IMR-90 (cell line): Measurements from ENCODE around the gene MAN2A2. TPM values are rescaled to one million over a fixed set of nuclear protein-coding genes. Genes with fewer than 3 reads are reported as not detected.

ENCODE experiments used
- ATAC-seq: fragments of 200-7000 bp; cut with Tn5 transposase; 2 replicates; pipeline ENCODE4 v1.9.1; 2020; ENCODE audit warnings: low read depth, mild to moderate bottlenecking, moderate library complexity
- BruUV-seq: library from RNA; stranded (reverse); fragments of 400-500 nt; replicated peaks from 2 replicates; lab custom pipeline; 2021; lab: Mats Ljungman, UMichigan
- CTCF ChIA-PET: fragments of 300-600 bp; formaldehyde crosslinking; extraction: SDS; loops from one replicate; lab custom pipeline; 2021; ENCODE audit warnings: antibody characterized with exemption; lab: Yijun Ruan, JAX
- POLR2A ChIA-PET: fragments of 300-600 bp; sonication (Branson Sonifier 250); formaldehyde crosslinking; loops from one replicate; lab custom pipeline; 2022; ENCODE audit warnings: antibody characterized with exemption; ENCODE audit not compliant: unreplicated experiment; lab: Charles Lee
- DNase-seq: peaks from one replicate; pipeline ENCODE4 v3.0.0; 2013
- H2AFZ ChIP-seq: replicated peaks from 2 replicates; pipeline ENCODE3; 2013; ENCODE audit warnings: low read length, mild to moderate bottlenecking; ENCODE audit not compliant: poor library complexity
- H2AK5ac ChIP-seq: 2 replicates; pipeline ENCODE4 v1.6.1; 2013; ENCODE audit warnings: low read depth, low read length, inconsistent platforms
- H2AK9ac ChIP-seq: replicated peaks from 2 replicates; pipeline ENCODE3; 2013; ENCODE audit warnings: mild to moderate bottlenecking, low read depth, low read length, moderate library complexity; ENCODE audit not compliant: poor library complexity
- H2BK120ac ChIP-seq: 2 replicates; pipeline ENCODE4 v1.6.1; 2013; ENCODE audit warnings: low read depth, low read length, inconsistent platforms
- H2BK15ac ChIP-seq: 3 replicates; pipeline ENCODE4 v1.6.1; 2013; ENCODE audit warnings: low read depth, low read length, inconsistent platforms
- H2BK20ac ChIP-seq: 2 replicates; pipeline ENCODE4 v1.6.1; 2013; ENCODE audit warnings: low read depth, mild to moderate bottlenecking, inconsistent platforms, low read length, moderate library complexity
- H2BK5ac ChIP-seq: 2 replicates; pipeline ENCODE4 v1.6.1; 2013; ENCODE audit warnings: mild to moderate bottlenecking, low read depth, low read length, inconsistent platforms; ENCODE audit not compliant: poor library complexity, severe bottlenecking
- H3K14ac ChIP-seq: replicated peaks from 2 replicates; pipeline ENCODE4 v1.6.1; 2013; ENCODE audit warnings: low read depth, low read length, inconsistent platforms
- H3K18ac ChIP-seq: 2 replicates; pipeline ENCODE4 v1.6.1; 2013; ENCODE audit warnings: low read depth, low read length, control low read depth
- H3K23ac ChIP-seq: 2 replicates; pipeline ENCODE4 v1.6.1; 2013; ENCODE audit warnings: low read depth, low read length, inconsistent platforms
- H3K27ac ChIP-seq: 2 replicates; pipeline ENCODE4 v1.5.1; 2013; ENCODE audit warnings: mild to moderate bottlenecking, control low read depth, low read length; ENCODE audit not compliant: insufficient read depth
- H3K27me3 ChIP-seq: 2 replicates; pipeline ENCODE4 v1.6.1; 2013; ENCODE audit warnings: low read length; ENCODE audit not compliant: control insufficient read depth, insufficient read depth
- H3K36me3 ChIP-seq: 2 replicates; pipeline ENCODE4 v1.6.1; 2013; ENCODE audit warnings: low read length, mixed read lengths; ENCODE audit not compliant: control insufficient read depth, insufficient read depth
- H3K4ac ChIP-seq: 2 replicates; pipeline ENCODE4 v1.6.1; 2013; ENCODE audit warnings: low read depth, low read length, inconsistent platforms
- H3K4me1 ChIP-seq: 2 replicates; pipeline ENCODE4 v1.6.1; 2013; ENCODE audit warnings: low read length, mixed read lengths; ENCODE audit not compliant: control insufficient read depth, insufficient read depth
- H3K4me2 ChIP-seq: 2 replicates; pipeline ENCODE4 v1.6.1; 2013; ENCODE audit warnings: low read depth, mild to moderate bottlenecking, control low read depth, low read length, moderate library complexity
- H3K4me3 ChIP-seq: 2 replicates; pipeline ENCODE4 v1.5.1; 2013; ENCODE audit warnings: low read depth, mild to moderate bottlenecking, control low read depth, low read length, moderate library complexity; ENCODE audit not compliant: insufficient read depth
- H3K56ac ChIP-seq: 2 replicates; pipeline ENCODE4 v1.6.1; 2013; ENCODE audit warnings: low read length, inconsistent platforms; ENCODE audit not compliant: insufficient read depth; ENCODE audit errors: extremely low read depth
- H3K79me1 ChIP-seq, 2 experiments: 2 replicates each; pipeline ENCODE4 v1.6.1; 2013; ENCODE audit warnings: low read length in 2 of 2, inconsistent platforms in 1 of 2, low read depth in 1 of 2
- H3K9ac ChIP-seq: 2 replicates; pipeline ENCODE4 v1.6.1; 2013; ENCODE audit warnings: low read depth, low read length, control low read depth
- H3K9me1 ChIP-seq: 2 replicates; pipeline ENCODE4 v1.6.1; 2013; ENCODE audit warnings: low read length, inconsistent platforms; ENCODE audit not compliant: insufficient read depth
- H3K9me3 ChIP-seq: 2 replicates; pipeline ENCODE4 v1.6.1; 2013; ENCODE audit warnings: low read length; ENCODE audit not compliant: control insufficient read depth, insufficient read depth
- H4K20me1 ChIP-seq: 2 replicates; pipeline ENCODE4 v1.6.1; 2013; ENCODE audit warnings: low read length, inconsistent platforms; ENCODE audit not compliant: insufficient read depth
- H4K5ac ChIP-seq: 2 replicates; pipeline ENCODE4 v1.6.1; 2013; ENCODE audit warnings: mild to moderate bottlenecking, low read depth, low read length, control low read depth
- H4K8ac ChIP-seq, 2 experiments: 2 replicates each; pipeline ENCODE4 v1.6.1; 2013; ENCODE audit warnings: low read depth in 2 of 2, low read length in 2 of 2, control low read depth in 1 of 2, inconsistent platforms in 1 of 2
- H4K91ac ChIP-seq: 2 replicates; pipeline ENCODE4 v1.6.1; 2013; ENCODE audit warnings: low read depth, low read length, inconsistent platforms; ENCODE audit not compliant: insufficient read depth
- BHLHE40 ChIP-seq: fragments of 150-350 bp; IDR thresholded peaks from 2 replicates; pipeline ENCODE4 v1.6.1; 2016; ENCODE audit warnings: mild to moderate bottlenecking, low read depth, low read length
- RAD21 ChIP-seq: IDR thresholded peaks from 2 replicates; pipeline ENCODE4 v1.6.1; 2012; ENCODE audit warnings: low read length, improper control_type of control experiment
- WGBS, 2 experiments: methylation state at CpG; one replicate each; pipeline versions ENCODE4 v1.1.5 to v1.1.7; 2013; ENCODE audit warnings: missing lambda C conversion rate in 2 of 2; ENCODE audit not compliant: insufficient read length in 1 of 2; ENCODE audit errors: extremely low coverage in 2 of 2; 5-methylcytosine and 5-hydroxymethylcytosine counted together
- dilution Hi-C: fragments of 300-500 bp; cut with HindIII; formaldehyde crosslinking; loops from one replicate; pipeline ENCODE4 v1.14.3; 2018; ENCODE audit warnings: low sequenced_read_pairs; ENCODE audit not compliant: unreplicated experiment
- in situ Hi-C: fragments of 300-500 bp; cut with MboI; formaldehyde crosslinking; loops from 3 replicates; pipeline ENCODE4 v1.14.3; 2019; ENCODE audit warnings: low sequenced_read_pairs, inconsistent platforms, mixed read lengths
- intact Hi-C: fragments of 100-400 bp; cut with micrococcal nuclease; formaldehyde crosslinking; loops from 2 replicates; pipeline ENCODE4 v1.10.0; 2022
- polyA plus RNA-seq, 3 experiments: library from polyadenylated mRNA; depleted of rRNA; stranded (reverse); fragments of >200 nt; gene quantifications; 2 replicates each; pipeline ENCODE4 v1.2.3, GENCODE V29; 2012; ENCODE audit warnings: low replicate concordance in 1 of 3
- total RNA-seq: library from RNA; depleted of rRNA; stranded (reverse); fragments of >200 nt; gene quantifications from 2 replicates; pipeline ENCODE4 v1.2.3, GENCODE V29; 2012
- TF ChIP-seq, protein P1 (sequence below): fragments of 150-350 bp; IDR thresholded peaks from 2 replicates; pipeline ENCODE4 v1.6.1; 2017; ENCODE audit warnings: mild to moderate bottlenecking, antibody characterized with exemption, low read length, low read depth

The MAN2A2 gene
- total and polyA plus RNA-seq, 2 of the 4 experiments (the other 2 are of a cell fraction), result 3.4 to 52.5 TPM

DNA sequence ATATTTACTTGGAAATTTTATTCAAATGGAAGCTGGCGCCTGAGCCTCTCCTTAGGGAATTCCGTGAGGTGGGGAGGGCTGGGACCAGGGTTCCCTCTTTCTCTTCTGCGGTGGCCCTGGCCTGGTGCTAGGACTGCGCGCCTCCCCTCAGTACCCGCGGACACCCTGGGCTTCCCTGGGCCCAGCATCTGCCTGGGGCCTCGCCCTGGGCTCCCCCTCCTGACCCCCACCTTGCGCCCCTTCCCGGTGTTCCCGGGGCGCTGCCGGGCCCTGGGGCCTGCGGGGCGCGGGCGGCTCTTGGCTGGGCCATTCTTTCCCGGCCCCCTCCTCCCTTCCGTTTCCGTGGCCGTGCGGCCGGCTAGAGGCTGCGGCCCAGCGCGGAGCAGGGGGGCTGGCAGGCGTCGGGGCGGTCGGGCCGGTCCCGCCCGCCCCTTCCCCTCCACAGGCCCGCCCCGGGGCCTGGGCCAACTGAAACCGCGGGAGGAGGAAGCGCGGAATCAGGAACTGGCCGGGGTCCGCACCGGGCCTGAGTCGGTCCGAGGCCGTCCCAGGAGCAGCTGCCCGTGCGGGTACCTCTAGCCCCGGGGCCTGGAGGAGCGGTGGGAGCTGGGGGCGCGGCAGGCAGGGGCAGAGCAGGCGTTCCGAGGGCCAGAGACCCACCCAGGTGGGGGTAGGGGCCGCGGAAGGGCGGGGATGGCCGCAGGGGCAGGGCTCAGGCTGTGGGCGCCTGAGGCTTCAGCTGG, 19.0 kb upstream of the MAN2A2 start, which contains the start of gene FES:
Gene FES (plus strand): TSS at position 529 of the 743 bp plus-strand sequence. CDS start 542 bp downstream, outside the sequence.
- Histone ChIP-seq H3K4me1 (peaks cover 16% of the 10 kb centered on the region), H3K9me3 (no peaks in the 10 kb centered on the region), H3K36me3 (peaks cover 29% of the 10 kb centered on the region; the same call in 1 of the 2 replicates), H2BK120ac (peak within 1 kb of the TSS; percentile 6; the same call in 1 of the 2 replicates), H3K14ac (peak within 1 kb of the TSS; percentile 78), H3K4me3 (peak within 1 kb of the TSS; percentile 48), H4K5ac (peak within 1 kb of the TSS; percentile 85), H3K27me3 (no peaks in the 10 kb centered on the region), H2BK15ac (no peak within 1 kb of the TSS), H3K79me1 (peaks cover 9 to 16% of the 10 kb centered on the region in 2 experiments; a peak in 3 of 4 replicates), H3K9me1 (no peaks in the 10 kb centered on the region), H2BK5ac (peak within 1 kb of the TSS; percentile 21), H3K9ac (peak within 1 kb of the TSS; percentile 82), H3K23ac (peak within 1 kb of the TSS; percentile 83), H2BK20ac (no peak within 1 kb of the TSS), H2AFZ (peak within 1 kb of the TSS; percentile 98), H3K4ac (peak within 1 kb of the TSS; percentile 82), H2AK5ac (peak within 1 kb of the TSS; percentile 91; the same call in 1 of the 2 replicates), H4K20me1 (no peaks in the 10 kb centered on the region), H3K56ac (no peak within 1 kb of the TSS; the same call in 1 of the 2 replicates), H4K91ac (peak within 1 kb of the TSS; percentile 85), H3K27ac (peak within 1 kb of the TSS; percentile 75), H2AK9ac (peak within 1 kb of the TSS; percentile 70), H3K18ac (peak within 1 kb of the TSS; percentile 45; the same call in 1 of the 2 replicates), H4K8ac (peak within 1 kb of the TSS; percentile 93 to 99), H3K4me2 (peak within 1 kb of the TSS; percentile 74)
- intact Hi-C loops (no loop called here), dilution Hi-C loops (no loop called here), in situ Hi-C loops (loop anchor here (10.0 to 25.0 kb wide), 2 partner anchors 389 to 572 kb away; no protein-coding TSS in a partner anchor)
- DNase-seq (peak; percentile 46), ATAC-seq (peak; percentile 69)
- ChIA-PET POLR2A (interaction anchor here (0.7 kb wide), 1 partner anchor 44 kb away, joined by 8 read pairs; no protein-coding TSS in a partner anchor), CTCF (interaction anchor here (0.6 kb wide), 1 partner anchor 21 kb away, joined by 5 read pairs; no protein-coding TSS in a partner anchor)
- no TSS peak for BruUV-seq
- TF ChIP-seq RAD21 (0 out of 2 replicates have a peak, but pooled peaks have one; percentile 1), BHLHE40 (no peak)
- TF ChIP-seq, protein P1, sequence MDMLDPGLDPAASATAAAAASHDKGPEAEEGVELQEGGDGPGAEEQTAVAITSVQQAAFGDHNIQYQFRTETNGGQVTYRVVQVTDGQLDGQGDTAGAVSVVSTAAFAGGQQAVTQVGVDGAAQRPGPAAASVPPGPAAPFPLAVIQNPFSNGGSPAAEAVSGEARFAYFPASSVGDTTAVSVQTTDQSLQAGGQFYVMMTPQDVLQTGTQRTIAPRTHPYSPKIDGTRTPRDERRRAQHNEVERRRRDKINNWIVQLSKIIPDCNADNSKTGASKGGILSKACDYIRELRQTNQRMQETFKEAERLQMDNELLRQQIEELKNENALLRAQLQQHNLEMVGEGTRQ, result no peak
- WGBS, 2 experiments, result 10% methylated on average over 17 of the region's 58 CpGs; no CpG with 5 or more reads in 1 of the 2 experiments
